ENCODE data around the gene NTF3.
"Not testable (repeated sequence)": the region's sequence is repeated elsewhere in the genome, so short reads cannot be mapped to it uniquely, and the experiment has no call there.

The NTF3 gene

GRCh38 chr12:5523396-5524115, 91.6 kb downstream of the NTF3 start:
- Mint-ChIP-seq H3K4me3 (no peak overlapping the region), H3K27ac (no peak overlapping the region), H3K36me3 (no peaks in the 10 kb centered on the region), H3K9me3 (no peaks in the 10 kb centered on the region), H3K4me1 (no peaks in the 10 kb centered on the region), H3K27me3 (peaks cover 5% of the 10 kb centered on the region)
- ATAC-seq (ENCODE audit: low read depth), result no peak
- no peak for DNase-seq (ENCODE audit: low spot score in 2 of 2)

- Mint-ChIP-seq H3K36me3 (no peaks in the 10 kb centered on the region), H3K4me1 (no peaks in the 10 kb centered on the region), H3K27ac (no peak overlapping the region), H3K4me3 (no peak overlapping the region), H3K27me3 (peaks cover 5% of the 10 kb centered on the region), H3K9me3 (no peaks in the 10 kb centered on the region)
- ATAC-seq (ENCODE audit: low read depth), result no peak
- DNase-seq (ENCODE audit: low spot score in 2 of 2), result no peak
These were observed 92.3 kb downstream of the NTF3 start for GRCh38 chr12:5524116-5524768.

GRCh38 chr12:5524769-5525436, 93.0 kb downstream of the NTF3 start:
- H3K4me1 Mint-ChIP-seq, result no peaks in the 10 kb centered on the region
- DNase-seq (ENCODE audit: low spot score in 2 of 2), result no peak
- no peaks in the 10 kb centered on the region for H3K9me3 Mint-ChIP-seq
- no peak overlapping the region for H3K4me3 Mint-ChIP-seq
- no peaks in the 10 kb centered on the region for H3K36me3 Mint-ChIP-seq
- no peak for ATAC-seq (ENCODE audit: low read depth)
- no peak overlapping the region for H3K27ac Mint-ChIP-seq
- peaks cover 2% of the 10 kb centered on the region for H3K27me3 Mint-ChIP-seq

GRCh38 chr12:5525783-5526367, 94.0 kb downstream of the NTF3 start:
- H3K27me3 Mint-ChIP-seq, result peaks cover under 1% of the 10 kb centered on the region
- ATAC-seq (ENCODE audit: low read depth) (no peak), DNase-seq (ENCODE audit: low spot score in 2 of 2) (no peak)
- H3K9me3 Mint-ChIP-seq, result peaks cover 1% of the 10 kb centered on the region
- H3K4me3 Mint-ChIP-seq, result no peak overlapping the region
- H3K36me3 Mint-ChIP-seq, result no peaks in the 10 kb centered on the region
- H3K4me1 Mint-ChIP-seq, result no peaks in the 10 kb centered on the region
- H3K27ac Mint-ChIP-seq, result no peak overlapping the region

- Mint-ChIP-seq H3K4me3 (no peak overlapping the region), H3K27me3 (peaks cover 10% of the 10 kb centered on the region), H3K27ac (no peak overlapping the region), H3K9me3 (peaks cover 7% of the 10 kb centered on the region), H3K4me1 (no peaks in the 10 kb centered on the region), H3K36me3 (peaks cover 3% of the 10 kb centered on the region)
- DNase-seq (ENCODE audit: low spot score in 2 of 2), result no peak
- no peak for ATAC-seq (ENCODE audit: low read depth)
These were observed 101.5 kb downstream of the NTF3 start for GRCh38 chr12:5533368-5533767.

- no peak overlapping the region for H3K4me3 Mint-ChIP-seq
- H3K27me3 Mint-ChIP-seq, result peaks cover 16% of the 10 kb centered on the region
- peaks cover 3% of the 10 kb centered on the region for H3K36me3 Mint-ChIP-seq
- no peaks in the 10 kb centered on the region for H3K4me1 Mint-ChIP-seq
- H3K27ac Mint-ChIP-seq, result no peak overlapping the region
- DNase-seq (ENCODE audit: low spot score in 2 of 2) (no peak), ATAC-seq (ENCODE audit: low read depth) (no peak)
- H3K9me3 Mint-ChIP-seq, result peaks cover 7% of the 10 kb centered on the region
These were observed 102.7 kb downstream of the NTF3 start for GRCh38 chr12:5534426-5535199.

- no peak overlapping the region for H3K27ac Mint-ChIP-seq
- ATAC-seq (ENCODE audit: low read depth) (no peak), DNase-seq (ENCODE audit: low spot score in 2 of 2) (no peak)
- H3K9me3 Mint-ChIP-seq, result peaks cover 5% of the 10 kb centered on the region
- no peak overlapping the region for H3K4me3 Mint-ChIP-seq
- no peaks in the 10 kb centered on the region for H3K4me1 Mint-ChIP-seq
- H3K36me3 Mint-ChIP-seq, result peaks cover 3% of the 10 kb centered on the region
- peaks cover 16% of the 10 kb centered on the region for H3K27me3 Mint-ChIP-seq
These were observed 103.6 kb downstream of the NTF3 start for GRCh38 chr12:5535541-5535940.

- ATAC-seq (ENCODE audit: low read depth); H3K36me3 Mint-ChIP-seq: not testable (repeated sequence)
These were observed 105.2 kb downstream of the NTF3 start for GRCh38 chr12:5537026-5537615.

GRCh38 chr12:5537771-5538170, 105.9 kb downstream of the NTF3 start:
- no peak for ATAC-seq (ENCODE audit: low read depth)
- Mint-ChIP-seq H3K4me3 (no peak overlapping the region), H3K4me1 (no peaks in the 10 kb centered on the region), H3K9me3 (peaks cover 12% of the 10 kb centered on the region), H3K27me3 (peaks cover 14% of the 10 kb centered on the region), H3K36me3 (peaks cover 2% of the 10 kb centered on the region), H3K27ac (no peak overlapping the region)
- no peak for DNase-seq (ENCODE audit: low spot score in 2 of 2)

More at GRCh38 chr12:5537026-5537615, 105.2 kb downstream of the NTF3 start:
- Mint-ChIP-seq H3K9me3 (peaks cover 11% of the 10 kb centered on the region), H3K27me3 (peaks cover 15% of the 10 kb centered on the region)
- H3K4me1 Mint-ChIP-seq; H3K4me3 Mint-ChIP-seq; H3K27ac Mint-ChIP-seq; DNase-seq (ENCODE audit: low spot score in 2 of 2): not testable (repeated sequence)

All from memory B cell (primary cell).